GM21447 (cell line): ENCODE data around the gene MRAP.
"Not testable (repeated sequence)": the region's sequence is repeated elsewhere in the genome, so short reads cannot be mapped to it uniquely, and the experiment has no call there.

Experiments used
- ATAC-seq: cut with Tn5 transposase; IDR thresholded peaks from one replicate; pipeline ENCODE4 v1.9.1; 2021; ENCODE audit not compliant: unreplicated experiment

Gene MRAP

DNA sequence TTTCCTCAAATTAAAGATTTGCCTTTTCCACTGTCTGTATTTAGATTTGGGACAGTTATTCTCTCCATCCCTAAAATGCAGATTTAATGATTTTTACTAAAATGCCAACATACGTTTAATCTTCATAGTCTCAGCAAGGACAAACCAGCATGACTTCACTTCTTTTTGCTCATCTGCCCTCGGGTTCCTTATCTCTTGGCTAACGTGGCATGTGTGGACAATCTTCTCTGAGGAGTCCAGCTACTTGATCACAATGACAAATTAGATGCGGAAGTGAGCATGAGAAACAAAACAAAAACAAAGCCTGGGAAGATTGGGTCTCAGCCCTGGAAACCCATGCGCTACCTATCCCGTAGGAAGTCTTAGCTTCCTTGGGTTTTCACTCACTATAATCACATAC is 1.0 kb downstream of the MRAP start:
- ATAC-seq = no peak

DNA sequence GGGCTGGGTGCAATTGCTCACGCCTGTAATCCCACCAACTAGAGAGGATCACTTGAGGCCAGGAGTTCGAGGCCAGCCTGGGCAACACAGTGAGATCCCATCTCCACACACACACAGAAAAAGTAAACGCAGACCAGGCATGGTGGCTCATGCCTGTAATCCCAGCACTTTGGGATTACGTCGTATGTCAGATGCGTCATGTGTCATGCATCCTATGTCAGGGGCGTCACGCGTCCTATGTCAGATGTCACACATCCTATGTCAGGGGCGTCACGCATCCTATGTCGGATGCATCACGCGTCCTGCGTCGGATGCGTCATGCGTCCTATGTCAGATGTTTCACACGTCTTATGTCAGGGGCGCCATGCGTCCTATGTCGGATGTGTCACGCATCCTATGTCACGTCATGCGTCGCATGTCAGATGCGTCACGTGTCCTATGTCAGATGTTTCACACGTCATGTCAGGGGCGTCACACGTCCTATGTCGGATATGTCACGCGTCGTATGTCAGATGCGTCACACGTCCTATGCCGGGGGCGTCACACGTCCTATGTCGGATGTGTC is 1.5 kb downstream of the MRAP start:
- ATAC-seq = no peak

DNA sequence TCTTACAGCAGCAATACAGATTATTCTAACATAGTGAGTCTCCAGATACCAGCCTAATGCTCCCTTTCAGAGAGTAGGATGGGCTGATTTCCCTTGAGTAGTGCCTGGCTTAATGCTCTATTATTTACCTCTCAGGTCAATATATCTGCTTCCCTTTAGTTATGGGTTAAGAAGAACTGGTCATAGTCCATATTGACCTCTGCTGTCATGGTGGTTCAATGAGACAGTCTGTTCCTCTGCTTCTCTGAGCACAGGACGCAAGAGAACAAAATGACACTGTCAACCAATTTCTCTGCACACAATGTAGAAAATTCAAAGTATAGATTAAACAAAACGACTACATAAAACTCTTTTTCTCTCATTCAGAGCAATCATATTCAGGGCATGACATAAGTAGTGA is 2.9 kb downstream of the MRAP start:
- no peak for ATAC-seq

DNA sequence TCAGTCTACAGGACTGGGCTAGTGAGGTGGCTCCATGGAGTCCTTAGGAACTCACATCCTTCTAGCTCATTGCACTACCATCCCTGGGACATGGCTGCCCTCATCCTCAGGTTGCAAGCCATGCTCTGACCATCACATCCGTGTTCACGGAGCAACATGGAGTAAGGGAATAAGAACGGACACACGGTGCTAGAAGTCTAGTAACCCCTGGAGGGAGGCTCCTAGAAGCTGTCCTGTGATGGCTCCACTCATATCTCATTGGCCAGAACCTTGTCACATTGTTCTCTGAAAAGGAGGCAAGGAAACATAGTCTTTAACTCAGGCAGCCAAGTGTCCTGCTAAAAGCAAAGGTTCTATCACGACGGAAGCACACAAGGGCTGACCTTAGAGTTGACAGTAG is 3.9 kb downstream of the MRAP start:
- no peak for ATAC-seq

DNA sequence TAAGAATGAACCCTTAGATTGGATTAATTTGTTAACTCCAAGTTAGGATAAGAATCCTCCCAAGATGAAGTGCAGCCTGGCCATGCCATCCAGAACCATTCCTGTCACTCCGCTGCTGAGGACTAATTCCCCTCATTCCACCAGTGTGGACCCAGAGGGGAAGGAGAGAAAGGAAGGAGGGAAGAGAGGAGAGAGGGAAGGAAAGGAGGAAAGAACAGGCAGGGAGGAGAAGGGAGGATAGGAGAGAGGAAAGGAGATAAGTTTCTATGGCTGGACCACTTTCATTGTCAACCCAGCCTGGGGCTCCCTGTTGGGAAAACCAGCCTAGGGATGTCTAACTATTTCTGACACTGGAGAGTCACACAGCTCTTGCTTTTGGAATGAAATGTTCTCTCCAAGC is 4.7 kb downstream of the MRAP start:
- ATAC-seq = no peak

DNA sequence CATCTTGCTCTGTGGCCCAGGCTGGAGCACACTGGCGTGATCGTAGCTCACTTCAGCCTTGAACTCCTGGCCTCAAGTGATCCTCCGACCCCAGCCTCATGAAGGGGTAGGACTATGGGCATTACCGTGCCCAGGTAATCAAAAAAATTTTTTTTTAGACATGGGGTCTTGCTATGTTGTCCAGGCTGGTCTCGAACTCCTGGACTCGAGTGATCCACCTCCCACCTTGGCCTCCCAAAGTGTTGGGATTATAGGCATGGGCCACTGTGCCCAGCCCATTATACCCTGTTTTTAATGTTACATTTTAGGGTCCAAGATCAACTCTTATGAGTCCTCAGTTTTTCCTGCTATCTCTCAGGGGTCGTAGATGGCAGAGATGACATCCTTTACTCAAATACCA is 6.3 kb downstream of the MRAP start:
- ATAC-seq = no peak

DNA sequence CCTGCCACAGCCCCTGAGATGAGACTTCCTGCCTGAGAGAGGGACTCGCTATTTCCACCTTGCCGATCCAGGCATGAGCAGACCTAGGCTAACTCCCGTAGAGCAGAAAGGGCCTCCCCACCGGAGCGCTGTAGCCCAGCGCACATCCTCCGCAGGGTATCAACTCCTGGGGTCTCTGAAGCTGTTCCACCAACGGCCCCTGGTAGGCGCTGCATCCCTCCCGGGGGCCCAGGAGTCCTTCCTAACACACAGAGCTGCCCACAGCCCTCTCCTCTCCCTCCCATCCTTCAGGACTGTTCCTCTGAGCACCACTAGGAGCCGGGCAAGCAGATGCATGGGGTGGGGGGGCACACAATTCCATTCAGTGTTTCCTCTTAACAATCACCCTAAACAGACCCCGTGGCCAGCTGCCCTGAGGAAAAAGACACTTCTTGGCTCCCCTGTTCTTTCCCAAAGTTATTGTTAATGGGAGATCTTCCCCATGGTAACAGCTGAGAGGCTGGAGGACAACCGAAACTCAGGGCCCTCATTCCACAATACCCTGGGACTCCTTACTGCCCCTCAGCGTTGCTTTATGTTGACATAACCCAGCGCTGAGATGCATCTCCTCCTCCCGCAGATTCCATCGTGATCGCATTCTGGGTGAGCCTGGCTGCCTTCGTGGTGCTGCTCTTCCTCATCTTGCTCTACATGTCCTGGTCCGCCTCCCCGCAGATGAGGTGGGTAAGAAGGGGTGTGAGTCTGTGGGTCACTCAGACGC is 7.5 kb downstream of the MRAP start:
- ATAC-seq = no peak

DNA sequence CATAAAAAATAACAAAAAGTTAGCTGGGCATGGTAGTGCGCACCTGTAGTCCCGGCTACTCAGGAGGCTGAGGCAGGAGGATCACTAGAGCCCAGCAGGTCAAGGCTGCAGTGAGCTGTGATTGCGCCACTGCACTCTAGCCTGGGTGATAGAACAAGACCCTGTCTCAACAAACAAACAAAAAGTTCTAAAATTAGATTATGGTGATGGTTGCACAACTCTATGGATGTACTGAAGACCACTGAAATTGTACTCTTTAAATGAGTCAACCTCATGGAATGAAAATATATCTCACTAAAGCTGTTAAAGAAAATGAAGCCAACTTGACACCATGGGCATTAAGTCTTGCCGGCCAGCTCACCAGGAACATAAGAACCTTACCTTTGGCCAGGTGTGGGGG is 9.1 kb downstream of the MRAP start:
- no peak for ATAC-seq

DNA sequence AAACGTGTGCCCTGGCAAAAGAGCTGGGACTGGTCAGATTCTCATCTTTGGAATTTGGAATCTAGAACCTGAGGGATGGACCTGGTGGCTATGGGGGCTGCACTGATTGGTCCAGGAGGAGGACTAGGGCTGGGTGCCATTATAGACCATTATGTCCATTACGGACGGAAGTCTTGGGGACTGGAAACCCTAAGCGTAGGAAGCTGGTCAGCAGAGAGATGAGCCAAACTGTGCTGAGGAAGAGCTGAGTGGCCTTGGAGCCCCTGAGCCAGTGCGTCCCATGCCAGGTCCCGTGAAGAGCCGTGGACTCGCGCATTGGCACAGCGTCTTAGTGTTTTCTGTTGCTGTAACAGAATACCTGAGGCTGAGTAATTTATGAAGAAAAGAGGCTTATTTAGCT is 10.0 kb downstream of the MRAP start:
- ATAC-seq = no peak

DNA sequence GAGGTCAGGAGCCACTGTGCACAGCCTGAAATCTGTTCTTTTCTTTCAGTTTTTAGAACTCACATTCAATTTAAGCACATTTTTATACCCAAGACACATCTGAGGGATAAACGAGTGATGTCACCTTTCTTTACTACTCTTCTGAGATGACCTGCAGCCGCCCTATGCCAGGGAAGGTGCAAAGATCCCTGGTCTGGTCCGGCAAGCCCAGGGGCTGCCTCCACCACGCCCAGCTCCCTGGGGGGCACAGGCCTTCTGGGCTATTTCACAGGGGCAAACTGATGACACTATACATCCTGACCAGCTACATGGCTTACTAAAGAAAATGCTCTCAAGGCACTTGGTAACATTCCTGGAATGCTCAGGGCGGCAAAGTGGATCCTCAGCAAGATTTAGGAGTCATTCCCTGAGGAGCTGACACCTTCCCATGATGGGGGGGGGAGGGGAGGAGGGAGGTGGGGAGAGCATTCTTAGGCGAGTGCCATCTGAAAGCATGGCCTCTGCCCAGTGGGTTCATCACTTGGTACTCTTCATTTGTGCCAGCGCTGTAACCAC is 11.3 kb downstream of the MRAP start:
- ATAC-seq = no peak

DNA sequence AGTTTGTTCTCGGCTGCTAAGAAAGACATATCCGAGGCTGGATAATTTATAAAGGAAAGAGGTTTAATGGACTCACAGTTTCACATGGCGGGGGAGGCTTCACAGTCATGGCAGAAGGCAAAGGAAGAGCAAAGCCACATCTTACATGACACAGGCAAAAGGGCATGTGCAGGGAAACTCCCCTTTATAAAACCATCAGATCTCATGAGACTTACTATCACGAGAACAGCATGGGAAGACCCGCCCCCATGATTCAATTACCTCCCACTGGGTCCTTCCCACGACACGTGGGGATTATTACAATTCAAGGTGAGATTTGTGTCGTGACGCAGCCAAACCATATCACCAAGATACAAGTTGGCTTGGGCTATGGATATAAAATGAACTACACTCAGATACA is 12.3 kb downstream of the MRAP start:
- not testable (repeated sequence) for ATAC-seq

DNA sequence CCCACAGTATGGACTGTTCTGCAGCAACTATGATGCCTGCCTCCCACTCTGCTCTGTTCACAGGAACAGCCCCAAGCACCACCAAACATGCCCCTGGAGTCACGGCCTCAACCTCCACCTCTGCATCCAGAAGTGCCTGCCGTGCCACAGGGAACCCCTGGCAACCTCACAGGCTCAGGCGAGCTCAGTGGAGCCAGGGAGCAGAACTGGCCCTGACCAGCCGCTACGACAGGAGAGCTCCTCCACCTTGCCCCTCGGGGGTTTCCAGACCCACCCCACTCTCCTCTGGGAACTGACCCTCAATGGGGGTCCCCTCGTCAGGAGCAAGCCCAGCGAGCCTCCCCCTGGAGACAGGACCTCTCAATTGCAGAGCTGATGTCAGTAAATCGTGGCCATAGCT is 13.0 kb downstream of the MRAP start:
- ATAC-seq = no peak

DNA sequence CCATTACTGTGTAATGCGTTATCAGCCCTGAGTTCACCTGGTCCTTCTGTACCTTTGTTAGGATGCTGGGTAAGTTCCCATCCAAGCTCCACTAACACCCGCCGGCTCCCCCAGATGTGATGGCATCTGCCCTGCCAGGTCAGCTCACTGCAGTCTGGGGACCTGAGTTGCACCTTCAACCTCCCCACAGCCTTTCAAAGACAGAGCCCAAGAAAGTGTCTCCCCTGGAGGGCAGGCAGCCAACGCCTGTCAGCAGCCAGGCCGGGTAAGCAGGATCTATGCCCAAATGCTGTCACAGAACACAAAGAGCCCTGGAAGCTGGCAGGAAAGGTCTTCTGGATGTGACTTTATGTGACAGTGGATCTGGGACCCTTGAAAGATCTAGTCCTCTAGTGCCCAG is 13.7 kb downstream of the MRAP start:
- ATAC-seq = no peak

DNA sequence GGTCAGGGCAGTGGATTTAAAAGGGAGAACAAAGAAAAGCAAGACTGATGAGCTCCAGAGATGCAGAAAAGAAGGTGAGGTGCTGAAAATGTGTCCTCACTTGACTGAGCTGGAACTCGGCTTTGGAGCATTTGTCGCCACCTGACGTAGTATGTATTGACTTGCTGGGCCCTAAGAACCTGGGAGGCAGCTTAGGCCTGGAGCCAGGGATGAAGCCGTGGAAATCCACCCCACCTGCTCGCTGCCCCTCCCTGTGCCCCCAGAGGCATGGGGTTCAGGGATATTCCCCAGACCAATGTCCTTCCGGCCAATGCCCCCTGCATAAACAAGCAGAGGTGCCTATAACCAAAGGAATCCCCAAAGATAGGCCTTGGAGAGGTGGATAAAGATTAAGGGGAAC is 14.3 kb downstream of the MRAP start:
- ATAC-seq = no peak

DNA sequence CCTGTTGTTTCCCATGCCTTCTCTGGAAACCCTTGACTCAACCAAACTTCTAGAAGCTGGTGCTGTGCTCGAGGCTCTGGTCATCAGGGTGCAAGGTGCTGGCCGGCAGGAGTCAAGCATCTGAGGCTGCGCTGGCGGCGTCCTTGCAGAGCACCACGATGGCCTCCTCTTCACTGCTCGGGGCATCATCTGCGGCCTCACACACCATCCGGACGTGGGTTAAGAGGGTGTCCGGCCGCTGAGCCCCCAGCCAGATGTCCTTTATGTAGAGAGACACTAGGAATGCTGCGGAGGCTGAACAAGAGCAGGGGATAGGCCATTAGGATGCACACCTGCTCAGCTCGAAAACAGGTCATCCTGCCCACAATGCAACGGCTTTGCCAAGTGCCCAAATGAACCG is 16.2 kb downstream of the MRAP start:
- no peak for ATAC-seq

DNA sequence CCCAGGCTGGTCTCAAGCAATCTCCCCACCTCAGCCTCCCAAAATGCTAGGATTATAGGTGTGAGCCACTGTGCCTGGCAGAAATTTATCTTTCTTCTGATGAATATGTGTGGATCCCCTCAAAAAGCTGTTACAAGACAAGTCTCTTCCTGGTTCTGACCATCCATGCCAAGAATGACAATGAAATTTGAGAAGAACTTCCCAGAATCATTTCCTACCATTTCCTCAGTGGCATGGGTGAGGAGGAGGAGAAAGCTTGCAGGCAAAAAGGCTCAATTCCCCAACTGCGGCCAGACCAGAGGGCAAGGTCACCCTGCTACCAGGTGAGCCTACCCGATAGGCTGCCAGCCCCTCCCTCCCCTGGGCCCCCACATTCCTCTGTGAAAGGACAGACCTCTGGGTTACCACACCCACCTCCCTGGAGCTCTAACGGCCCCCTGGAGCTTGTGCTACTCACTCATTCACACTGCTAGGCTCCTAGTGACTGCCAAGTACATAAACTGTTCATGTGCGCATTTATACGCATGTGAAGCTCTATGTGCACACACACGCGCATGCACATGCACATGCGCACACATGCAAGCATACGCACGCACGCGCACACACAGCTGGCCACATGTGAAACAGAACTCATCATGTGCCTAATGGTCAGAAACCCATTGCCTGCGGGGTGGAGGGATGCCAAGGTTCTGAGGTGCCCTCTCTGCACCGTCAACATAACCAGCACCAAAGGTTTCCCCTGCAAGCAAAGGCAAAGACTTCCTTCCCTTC is 17.0 kb downstream of the MRAP start:
- ATAC-seq = no peak

DNA sequence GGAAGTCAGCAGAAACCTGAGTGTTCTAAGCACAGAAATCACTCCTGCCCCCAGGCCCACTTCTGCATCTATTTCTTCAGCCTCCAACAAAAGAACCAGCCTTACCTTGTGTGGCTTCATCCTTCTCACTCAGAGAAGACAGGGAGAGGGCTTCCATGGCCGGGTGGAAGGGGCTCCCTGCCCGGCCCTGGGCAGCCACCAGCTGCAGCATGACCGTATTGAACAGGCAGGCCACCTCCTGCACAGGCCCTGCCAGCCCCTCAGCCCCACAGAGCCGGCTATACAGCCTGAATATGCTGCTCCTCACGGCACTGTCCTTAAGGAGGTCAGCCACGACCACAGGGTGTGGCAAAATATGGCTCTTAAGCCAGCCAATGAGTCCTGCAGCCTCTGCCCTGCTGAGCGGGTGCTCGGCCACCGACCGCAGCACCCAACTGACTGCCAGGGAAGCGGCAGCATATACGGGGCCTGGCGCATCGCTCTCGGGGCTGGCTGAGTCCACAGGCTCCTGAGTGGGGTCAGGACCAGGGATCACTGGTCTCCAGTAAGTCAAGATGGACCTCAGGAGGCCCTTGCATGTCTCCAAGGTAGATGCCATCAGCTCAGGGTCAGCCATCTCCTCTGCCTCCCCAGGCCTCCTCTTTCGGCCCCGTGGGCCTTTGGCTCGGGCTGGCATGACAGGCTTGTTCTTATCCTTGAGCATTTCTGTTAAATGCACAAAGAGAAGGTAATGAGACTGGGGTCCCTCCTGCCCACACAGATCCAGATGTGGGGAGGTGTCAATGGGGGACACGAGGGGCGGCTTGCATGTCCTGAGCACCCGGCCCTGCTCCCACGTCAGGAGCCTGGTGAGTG is 17.9 kb downstream of the MRAP start:
- ATAC-seq = no peak

DNA sequence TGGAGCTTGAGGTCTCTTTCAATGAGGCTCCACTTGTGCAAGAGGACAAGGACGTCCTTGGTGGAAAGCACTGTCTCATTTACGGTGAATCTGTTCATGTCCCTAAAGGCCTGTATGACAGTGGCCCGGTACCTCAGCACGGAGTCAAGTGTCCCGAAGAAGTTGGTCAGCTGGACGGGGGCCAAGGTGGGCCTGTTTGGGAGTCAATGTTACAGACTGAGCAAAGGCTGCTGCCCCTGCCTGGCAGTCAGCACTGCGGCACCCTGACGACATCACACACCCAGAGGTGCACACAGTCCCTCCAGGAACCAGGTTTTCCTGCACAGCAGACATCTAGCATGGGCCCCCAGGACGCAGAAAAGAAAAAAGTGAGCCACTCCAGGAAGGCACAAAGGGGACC is 19.1 kb downstream of the MRAP start:
- no peak for ATAC-seq

DNA sequence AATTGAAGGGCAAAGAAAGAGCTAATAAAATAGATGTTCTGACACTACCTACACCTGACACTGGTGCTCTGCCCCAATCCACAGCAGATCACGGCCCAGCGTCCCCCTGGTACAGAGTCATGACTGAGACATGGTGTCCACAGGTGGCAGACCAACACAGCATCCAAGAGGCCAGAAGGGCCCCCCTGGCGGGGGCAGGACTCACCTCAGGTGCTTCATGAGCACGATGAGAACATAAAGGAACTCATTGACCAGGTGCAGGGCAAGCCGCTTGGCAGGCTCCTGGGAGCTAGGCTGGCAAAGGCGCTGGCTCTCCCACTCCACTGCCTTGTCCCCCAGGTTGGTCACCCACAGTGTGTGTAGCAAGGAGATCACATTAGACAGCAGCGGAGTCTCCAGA is 20.4 kb downstream of the MRAP start:
- no peak for ATAC-seq

DNA sequence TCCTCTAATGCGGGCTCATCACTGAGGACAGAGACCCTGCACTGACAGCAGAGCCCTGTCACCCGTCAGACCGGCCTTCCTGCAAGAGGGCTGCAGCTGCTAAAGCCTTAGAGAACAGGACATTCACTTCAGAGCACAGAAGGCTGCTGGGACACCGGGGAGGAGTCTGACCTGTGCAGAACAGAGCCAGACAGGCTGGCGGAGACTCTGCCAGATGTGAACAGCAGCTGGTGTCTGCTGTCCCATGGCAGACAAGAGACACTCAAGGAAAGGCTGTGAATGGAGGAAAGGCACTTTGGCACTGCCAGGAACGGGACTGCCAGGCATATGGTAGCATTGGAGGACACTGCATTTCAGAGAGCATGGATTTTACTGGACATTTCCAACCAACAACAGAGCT is 21.4 kb downstream of the MRAP start:
- ATAC-seq = no peak

DNA sequence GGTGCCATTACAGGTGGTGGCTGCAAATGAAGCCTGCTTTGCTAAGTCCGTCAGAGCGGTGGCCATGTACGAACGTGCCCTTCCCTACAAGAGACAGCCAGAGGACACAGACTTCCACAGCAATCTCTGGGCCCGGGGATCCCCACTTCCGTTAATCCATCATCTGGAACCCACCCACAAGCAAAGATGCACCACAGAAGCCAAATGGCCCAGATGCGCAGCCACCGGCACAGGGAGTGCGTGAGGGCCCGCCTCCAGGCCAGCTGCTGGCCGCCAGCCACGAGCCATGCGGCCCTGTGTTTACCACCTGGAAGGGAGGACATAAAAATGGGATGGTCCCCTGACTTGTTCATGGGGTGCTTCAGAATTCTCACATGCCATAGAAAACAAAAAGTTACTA is 22.1 kb downstream of the MRAP start:
- no peak for ATAC-seq
